ENCODE measurements around the gene AGAP2.
"Not testable (repeated sequence)": the region's sequence is repeated elsewhere in the genome, so short reads cannot be mapped to it uniquely, and the experiment has no call there.

Gene AGAP2

GRCh38 chr12:57694459-57695019 lies 44.0 kb downstream of the AGAP2 start:
- no peak for DNase-seq (ENCODE audit: low read depth)

- peak; percentile 100 for DNase-seq (ENCODE audit: low read depth)
Observed at GRCh38 chr12:57693659-57694458, 44.7 kb downstream of the AGAP2 start, which contains the start of gene OS9. Gene OS9, plus strand, starts transcription at chr12:57694132. Its CDS starts 30 bp downstream, at chr12:57694162.

GRCh38 chr12:57693317-57693658 lies 45.3 kb downstream of the AGAP2 start:
- no peak for DNase-seq (ENCODE audit: low read depth)

GRCh38 chr12:57692500-57692899 lies 46.0 kb downstream of the AGAP2 start:
- no peak for DNase-seq (ENCODE audit: low read depth)

- no peak for DNase-seq (ENCODE audit: low read depth)
Observed at GRCh38 chr12:57688931-57689330, 49.6 kb downstream of the AGAP2 start.

GRCh38 chr12:57687862-57688261 lies 50.7 kb downstream of the AGAP2 start:
- DNase-seq (ENCODE audit: low read depth), result no peak

GRCh38 chr12:57679697-57680096 lies 58.8 kb downstream of the AGAP2 start:
- DNase-seq (ENCODE audit: low read depth), result no peak

- not testable (repeated sequence) for DNase-seq (ENCODE audit: low read depth)
Observed at GRCh38 chr12:57677947-57678346, 60.6 kb downstream of the AGAP2 start.

- no peak for DNase-seq (ENCODE audit: low read depth)
Observed at GRCh38 chr12:57674691-57675090, 63.9 kb downstream of the AGAP2 start.
